GM23248 (cell line): ENCODE measurements around the gene GMEB2. TPM values are rescaled to one million over a fixed set of nuclear protein-coding genes. Genes with fewer than 3 reads are reported as not detected.

Experiments
- DNase-seq: peaks from one replicate; pipeline ENCODE4 v3.0.0-alpha.2; 2015
- H2AFZ ChIP-seq: fragments of 200-600 bp; sonication (generic); 2 replicates; pipeline ENCODE4 v1.6.1; 2016; ENCODE audit warnings: antibody characterized with exemption
- H3F3A ChIP-seq: fragments of 200-600 bp; sonication (generic); 2 replicates; pipeline ENCODE4 v1.6.1; 2016; ENCODE audit warnings: mild to moderate bottlenecking, antibody characterized with exemption, mixed run types; ENCODE audit not compliant: insufficient read depth
- H3K27ac ChIP-seq: fragments of 200-600 bp; sonication (generic); 2 replicates; pipeline ENCODE4 v1.5.1; 2016; ENCODE audit warnings: mild to moderate bottlenecking
- H3K27me3 ChIP-seq: fragments of 200-600 bp; sonication (generic); replicated peaks from 2 replicates; pipeline ENCODE4 v1.6.1; 2016; ENCODE audit warnings: mild to moderate bottlenecking; ENCODE audit not compliant: insufficient read depth
- H3K36me3 ChIP-seq: fragments of 200-600 bp; sonication (generic); 2 replicates; pipeline ENCODE4 v1.6.1; 2016; ENCODE audit warnings: low read depth, mild to moderate bottlenecking
- H3K4me1 ChIP-seq: fragments of 200-600 bp; sonication (generic); 2 replicates; pipeline ENCODE4 v1.6.1; 2016; ENCODE audit warnings: mild to moderate bottlenecking; ENCODE audit not compliant: insufficient read depth
- H3K4me2 ChIP-seq: fragments of 200-600 bp; sonication (generic); one replicate; pipeline ENCODE4 v1.6.1; 2016; ENCODE audit warnings: mild to moderate bottlenecking; ENCODE audit not compliant: unreplicated experiment
- H3K4me3 ChIP-seq: fragments of 200-600 bp; sonication (generic); 2 replicates; pipeline ENCODE4 v1.5.1; 2016; ENCODE audit warnings: mild to moderate bottlenecking
- H3K79me2 ChIP-seq: fragments of 200-600 bp; sonication (generic); 2 replicates; pipeline ENCODE4 v1.6.1; 2016; ENCODE audit warnings: mild to moderate bottlenecking; ENCODE audit not compliant: insufficient read depth
- H3K9ac ChIP-seq: fragments of 200-600 bp; sonication (generic); 2 replicates; pipeline ENCODE4 v1.6.1; 2016; ENCODE audit warnings: mild to moderate bottlenecking
- H3K9me2 ChIP-seq: fragments of 200-600 bp; sonication (generic); 2 replicates; pipeline ENCODE4 v1.6.1; 2016; ENCODE audit warnings: mixed run types, mild to moderate bottlenecking, moderate library complexity; ENCODE audit not compliant: insufficient read depth
- H3K9me3 ChIP-seq: fragments of 200-600 bp; sonication (generic); one replicate; pipeline ENCODE4 v1.6.1; 2017; ENCODE audit warnings: low read depth
- H4K20me1 ChIP-seq: fragments of 200-600 bp; sonication (generic); 2 replicates; pipeline ENCODE4 v1.6.0; 2016; ENCODE audit not compliant: insufficient read depth
- EZH2 ChIP-seq: fragments of 200-600 bp; sonication (generic); IDR thresholded peaks from 2 replicates; pipeline ENCODE4 v1.6.1; 2018; ENCODE audit warnings: antibody characterized with exemption, mild to moderate bottlenecking; ENCODE audit not compliant: insufficient read depth, poor library complexity, severe bottlenecking
- EZH2phosphoT487 ChIP-seq: fragments of 200-600 bp; sonication (generic); IDR thresholded peaks from 2 replicates; pipeline ENCODE4 v1.6.1; 2018; ENCODE audit warnings: antibody characterized with exemption, moderate library complexity, mild to moderate bottlenecking, low read depth; ENCODE audit not compliant: insufficient read depth
- WGBS, 2 experiments: methylation state at CpG; one replicate each; pipeline ENCODE4 v1.1.6; 2015 to 2017; ENCODE audit warnings: low lambda C conversion rate in 2 of 2, low coverage in 1 of 2; ENCODE audit errors: missing lambda C conversion rate in 2 of 2; 5-methylcytosine and 5-hydroxymethylcytosine counted together
- in situ Hi-C: fragments of 300-500 bp; cut with MboI; formaldehyde crosslinking; loops from 2 replicates; pipeline ENCODE4 v1.15.0; 2020
- polyA plus RNA-seq: library from polyadenylated mRNA; unstranded; fragments of >200 nt; fragmentation: Nextera tagmentation; extraction: Ambion mirVana; gene quantifications from 2 replicates; pipeline ENCODE4 v1.2.1, GENCODE V29; 2016
- total RNA-seq: library from RNA; depleted of rRNA; stranded (reverse); fragments of >200 nt; shearing (Covaris generic); gene quantifications from 2 replicates; pipeline ENCODE4 v1.2.3, GENCODE V29; 2014

GMEB2 gene
- total and polyA plus RNA-seq, 2 experiments from 2014 or later = 7.8 to 13.6 TPM

- Histone ChIP-seq H3K4me1 (peaks cover 12% of the 10 kb centered on the region), H3K27ac (no peak overlapping the region), H3F3A (peaks cover 10% of the 10 kb centered on the region; the same call in 1 of the 2 replicates), H3K27me3 (no peaks in the 10 kb centered on the region), H2AFZ (no peak overlapping the region), H3K36me3 (peaks cover 6% of the 10 kb centered on the region; the same call in 1 of the 2 replicates), H4K20me1 (no peaks in the 10 kb centered on the region), H3K4me3 (no peak overlapping the region), H3K9ac (no peak overlapping the region), H3K9me3 (no peaks in the 10 kb centered on the region), H3K79me2 (no peaks in the 10 kb centered on the region), H3K4me2 (no peak overlapping the region), H3K9me2 (no peaks in the 10 kb centered on the region)
- DNase-seq = no peak
- TF ChIP-seq EZH2phosphoT487 (no peak), EZH2 (no peak)
- in situ Hi-C loops = no loop called here
- WGBS, 2 experiments = 84 to 89% methylated on average over 10 to 13 of the region's 13 CpGs
These were observed 34.2 kb downstream of the GMEB2 start for GRCh38 chr20:63592661-63593060.

- Histone ChIP-seq H3K4me1 (peaks cover 12% of the 10 kb centered on the region), H3K79me2 (no peaks in the 10 kb centered on the region), H3K36me3 (peaks cover 6% of the 10 kb centered on the region; the same call in 1 of the 2 replicates), H3K9ac (no peak overlapping the region), H3F3A (peaks cover 10% of the 10 kb centered on the region; the same call in 1 of the 2 replicates), H3K27ac (no peak overlapping the region), H3K9me2 (no peaks in the 10 kb centered on the region), H3K9me3 (no peaks in the 10 kb centered on the region), H3K27me3 (no peaks in the 10 kb centered on the region), H3K4me2 (no peak overlapping the region), H2AFZ (no peak overlapping the region), H4K20me1 (no peaks in the 10 kb centered on the region), H3K4me3 (no peak overlapping the region)
- in situ Hi-C loops = no loop called here
- TF ChIP-seq EZH2 = no peak
- no peak for TF ChIP-seq EZH2phosphoT487
- 94 to 95% methylated on average over 24 to 28 of the region's 28 CpGs for WGBS, 2 experiments
- DNase-seq = no peak
These were observed 35.0 kb downstream of the GMEB2 start for GRCh38 chr20:63591786-63592355.

- no peak overlapping the region for H3K4me3 ChIP-seq
- in situ Hi-C loops = no loop called here
- no peaks in the 10 kb centered on the region for H3K79me2 ChIP-seq
- H3K9ac ChIP-seq = no peak overlapping the region
- no peaks in the 10 kb centered on the region for H3K27me3 ChIP-seq
- no peak overlapping the region for H3K4me2 ChIP-seq
- 98 to 100% methylated on average over 4 of the region's 4 CpGs for WGBS, 2 experiments
- peaks cover 12% of the 10 kb centered on the region for H3K4me1 ChIP-seq
- no peak for DNase-seq
- H3F3A ChIP-seq = peaks cover 10% of the 10 kb centered on the region; the same call in 1 of the 2 replicates
- no peaks in the 10 kb centered on the region for H3K9me2 ChIP-seq
- no peaks in the 10 kb centered on the region for H3K9me3 ChIP-seq
- H3K27ac ChIP-seq = no peak overlapping the region
- peaks cover 6% of the 10 kb centered on the region; the same call in 1 of the 2 replicates for H3K36me3 ChIP-seq
- TF ChIP-seq EZH2 = no peak
- no peak for TF ChIP-seq EZH2phosphoT487
- H4K20me1 ChIP-seq = no peaks in the 10 kb centered on the region
- H2AFZ ChIP-seq = no peak overlapping the region
These were observed 35.8 kb downstream of the GMEB2 start for GRCh38 chr20:63591147-63591533.

- Histone ChIP-seq H3K4me3 (no peak overlapping the region), H3K36me3 (peaks cover 6% of the 10 kb centered on the region; the same call in 1 of the 2 replicates), H3K9ac (no peak overlapping the region), H3K4me1 (peaks cover 12% of the 10 kb centered on the region), H3K9me2 (no peaks in the 10 kb centered on the region), H3K9me3 (no peaks in the 10 kb centered on the region), H4K20me1 (no peaks in the 10 kb centered on the region), H3K79me2 (no peaks in the 10 kb centered on the region), H3K27me3 (no peaks in the 10 kb centered on the region), H3F3A (peaks cover 9% of the 10 kb centered on the region; the same call in 1 of the 2 replicates), H3K4me2 (no peak overlapping the region), H2AFZ (no peak overlapping the region), H3K27ac (no peak overlapping the region)
- 92 to 93% methylated on average over 41 to 52 of the region's 52 CpGs for WGBS, 2 experiments
- no peak for DNase-seq
- no peak for TF ChIP-seq EZH2
- TF ChIP-seq EZH2phosphoT487 = no peak
- in situ Hi-C loops = no loop called here
These were observed 36.4 kb downstream of the GMEB2 start for GRCh38 chr20:63590218-63591146.
